ENCODE data around the gene GLDN. TPM values are rescaled to one million over a fixed set of nuclear protein-coding genes. Genes with fewer than 3 reads are reported as not detected.

Gene GLDN
- 0.03 to 0.08 TPM (median 0.05 TPM) in 3 of 5 replicates, not detected in the others for total RNA-seq (2022; extraction: Qiagen RNA extraction)

DNA sequence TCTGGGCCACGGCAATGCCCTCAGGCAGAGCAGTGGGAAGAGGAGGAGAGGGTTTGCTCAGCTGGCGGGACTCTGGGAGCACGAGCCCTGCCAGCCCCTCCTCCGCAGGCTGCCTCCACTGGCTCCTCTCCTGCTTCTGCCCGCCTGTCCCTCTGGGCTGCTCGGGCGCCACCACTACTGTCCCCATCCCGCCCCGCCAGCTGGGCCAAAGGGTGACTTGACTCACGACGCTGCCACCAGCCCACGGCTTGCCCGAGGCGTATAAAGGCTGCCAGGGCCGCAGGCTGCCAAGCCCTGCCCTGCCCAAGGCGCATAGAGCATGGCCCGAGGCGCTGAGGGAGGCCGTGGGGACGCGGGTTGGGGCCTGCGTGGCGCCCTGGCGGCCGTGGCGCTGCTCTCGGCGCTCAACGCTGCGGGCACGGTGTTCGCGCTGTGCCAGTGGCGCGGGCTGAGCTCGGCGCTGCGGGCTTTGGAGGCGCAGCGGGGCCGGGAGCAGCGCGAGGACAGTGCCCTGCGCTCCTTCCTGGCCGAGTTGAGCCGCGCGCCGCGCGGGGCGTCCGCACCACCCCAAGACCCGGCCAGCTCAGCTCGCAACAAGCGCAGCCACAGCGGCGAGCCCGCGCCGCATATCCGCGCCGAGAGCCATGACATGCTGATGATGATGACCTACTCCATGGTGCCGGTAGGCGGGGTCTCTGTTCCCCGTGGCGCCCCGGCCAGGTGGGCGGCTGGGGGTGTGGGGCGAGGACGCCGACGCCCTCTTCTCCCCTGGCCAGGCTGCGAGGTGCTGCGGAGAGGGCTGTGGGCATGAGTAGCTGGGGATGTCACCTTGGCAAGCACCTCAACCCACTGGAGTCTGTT lies at the start of gene GLDN:
TSS of gene GLDN (plus strand) at position 290 of the 861 bp plus-strand sequence. CDS start at position 320, 30 bp downstream.

DNA sequence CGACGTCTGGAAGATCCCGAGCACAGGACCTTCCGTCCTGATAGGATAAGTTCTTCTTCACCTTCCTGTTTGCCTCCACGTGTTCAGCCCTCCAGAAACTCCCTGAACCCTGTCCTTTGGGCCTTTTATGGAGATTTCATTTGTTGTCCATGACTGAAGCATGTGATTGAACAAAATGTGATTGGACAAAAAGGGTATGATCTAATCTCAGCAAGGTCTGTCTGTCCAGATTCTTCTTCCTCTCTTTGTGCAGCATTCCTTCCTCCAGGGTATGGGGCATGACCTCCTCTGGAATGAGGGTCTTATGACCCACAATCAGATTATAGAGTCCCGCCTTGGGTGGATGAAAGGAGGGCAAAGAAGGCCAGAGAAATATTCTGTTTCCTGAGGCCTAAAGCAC lies 3.0 kb upstream of the GLDN start, which contains the start of gene CYP19A1:
TSS of gene CYP19A1 (minus strand) at position 101 of the 400 bp plus-strand sequence. CDS start 95,684 bp downstream, outside the sequence.

Other genes with a start within 250 kb of the GLDN start
- gene TNFAIP8L3, start 246.7 kb upstream of the GLDN start, total RNA-seq (2022; extraction: Qiagen RNA extraction), result 32.6 to 43.8 TPM (median 36.0 TPM) in 5 replicates
- gene CYP19A1, start 3.1 kb upstream of the GLDN start, total RNA-seq (2022; extraction: Qiagen RNA extraction), result 0.10 to 0.56 TPM (median 0.18 TPM) in 5 replicates